HG02759 (cell line): ENCODE results near the gene YARS1.

Experiments
- ATAC-seq: cut with Tn5 transposase; IDR thresholded peaks from one replicate; pipeline ENCODE4 v1.9.1; 2021; ENCODE audit warnings: mild to moderate bottlenecking, moderate library complexity; ENCODE audit not compliant: unreplicated experiment

The YARS1 gene

DNA sequence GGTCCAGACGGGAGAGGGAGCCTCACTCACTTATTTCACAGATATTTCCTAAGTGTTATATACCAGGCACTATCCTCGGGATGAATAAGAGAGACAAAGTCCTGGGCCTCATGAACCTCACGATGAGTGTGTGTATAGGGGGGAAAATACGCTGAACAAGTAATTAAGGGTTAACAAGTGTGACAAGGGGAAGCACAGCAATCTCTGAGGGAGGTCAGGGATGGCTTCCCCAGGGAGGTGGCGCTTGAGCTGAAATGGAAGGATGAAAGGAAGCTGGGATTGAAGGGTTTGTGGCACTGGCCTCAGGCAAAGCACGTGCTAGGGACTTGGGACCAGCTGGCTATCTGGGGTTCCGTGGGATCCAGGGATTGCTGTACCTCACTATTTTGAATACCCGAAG, 68.2 kb downstream of the YARS1 start:
- no peak for ATAC-seq

- ATAC-seq, result no peak
These were observed 68.8 kb downstream of the YARS1 start for GRCh38 chr1:32748348-32748747.

- ATAC-seq, result no peak
These were observed 71.0 kb downstream of the YARS1 start for GRCh38 chr1:32746130-32746529.

- no peak for ATAC-seq
These were observed 73.1 kb downstream of the YARS1 start for GRCh38 chr1:32744071-32744425.

- ATAC-seq, result no peak
These were observed 73.6 kb downstream of the YARS1 start for GRCh38 chr1:32743380-32744070.

DNA sequence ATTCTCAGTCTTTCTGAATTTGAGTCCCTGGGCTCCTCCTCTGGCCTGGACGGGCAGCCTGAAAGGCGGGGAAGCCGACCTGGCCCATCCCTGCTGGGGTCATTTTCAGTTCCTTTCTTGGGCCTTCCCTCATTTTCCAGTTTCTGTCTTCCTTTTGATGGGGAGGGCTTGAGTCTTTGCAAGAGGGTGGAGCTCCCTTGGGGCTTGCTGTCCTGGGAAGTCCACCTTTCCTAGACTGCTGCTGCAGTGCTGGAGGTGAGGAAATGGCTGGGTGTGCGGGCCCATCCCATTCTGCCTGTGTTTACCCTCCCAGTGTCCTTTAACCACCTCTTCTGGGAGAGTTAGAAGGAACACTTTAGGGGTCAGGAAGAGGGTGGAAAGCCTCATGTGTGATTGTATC, 74.2 kb downstream of the YARS1 start:
- no peak for ATAC-seq

- ATAC-seq, result no peak
These were observed 74.8 kb downstream of the YARS1 start for GRCh38 chr1:32742199-32742947.

GRCh38 chr1:32741413-32742198, 75.6 kb downstream of the YARS1 start:
- no peak for ATAC-seq

GRCh38 chr1:32741059-32741412, 76.1 kb downstream of the YARS1 start:
- ATAC-seq, result no peak

- ATAC-seq, result no peak
These were observed 80.1 kb downstream of the YARS1 start for GRCh38 chr1:32736812-32737791.

- no peak for ATAC-seq
These were observed 83.4 kb downstream of the YARS1 start for GRCh38 chr1:32733582-32734321.

DNA sequence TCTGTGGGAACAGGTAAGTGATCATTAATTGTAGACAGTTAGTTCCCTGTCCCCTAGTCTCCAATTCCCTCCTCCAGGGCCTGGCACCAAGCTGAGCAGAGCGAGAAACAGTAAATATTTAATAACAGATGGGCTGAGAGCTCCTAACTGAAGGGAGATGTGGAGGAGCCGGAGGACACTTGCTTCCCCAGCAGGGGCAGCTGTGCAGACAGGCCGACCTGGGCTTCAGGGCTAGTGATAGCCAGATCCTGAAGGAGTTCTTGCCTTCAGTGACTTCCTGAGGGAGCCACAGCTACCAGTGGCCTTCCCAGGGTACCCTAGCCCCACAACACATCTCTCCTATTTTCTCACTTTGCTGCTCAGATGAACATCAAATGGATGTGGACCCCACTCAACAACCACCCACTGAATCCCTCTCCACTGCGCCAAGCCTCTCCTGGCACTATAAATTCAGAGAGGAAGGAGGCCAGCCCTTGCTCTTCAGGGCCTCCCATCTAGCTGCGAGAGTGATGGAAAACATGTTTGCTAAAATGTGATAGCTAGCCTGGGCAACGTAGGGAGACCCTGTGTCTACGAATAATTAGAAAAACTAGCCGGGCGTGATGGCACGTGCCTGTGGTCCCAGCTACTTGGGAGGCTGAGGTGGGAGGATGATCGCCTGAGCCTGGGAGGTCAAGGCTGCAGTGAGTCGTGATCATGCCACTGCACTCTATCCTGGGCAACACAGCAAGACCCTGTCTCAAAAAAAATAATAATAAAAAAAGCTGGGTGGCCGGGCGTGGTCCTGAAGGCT, 87.7 kb downstream of the YARS1 start:
- ATAC-seq, result no peak

DNA sequence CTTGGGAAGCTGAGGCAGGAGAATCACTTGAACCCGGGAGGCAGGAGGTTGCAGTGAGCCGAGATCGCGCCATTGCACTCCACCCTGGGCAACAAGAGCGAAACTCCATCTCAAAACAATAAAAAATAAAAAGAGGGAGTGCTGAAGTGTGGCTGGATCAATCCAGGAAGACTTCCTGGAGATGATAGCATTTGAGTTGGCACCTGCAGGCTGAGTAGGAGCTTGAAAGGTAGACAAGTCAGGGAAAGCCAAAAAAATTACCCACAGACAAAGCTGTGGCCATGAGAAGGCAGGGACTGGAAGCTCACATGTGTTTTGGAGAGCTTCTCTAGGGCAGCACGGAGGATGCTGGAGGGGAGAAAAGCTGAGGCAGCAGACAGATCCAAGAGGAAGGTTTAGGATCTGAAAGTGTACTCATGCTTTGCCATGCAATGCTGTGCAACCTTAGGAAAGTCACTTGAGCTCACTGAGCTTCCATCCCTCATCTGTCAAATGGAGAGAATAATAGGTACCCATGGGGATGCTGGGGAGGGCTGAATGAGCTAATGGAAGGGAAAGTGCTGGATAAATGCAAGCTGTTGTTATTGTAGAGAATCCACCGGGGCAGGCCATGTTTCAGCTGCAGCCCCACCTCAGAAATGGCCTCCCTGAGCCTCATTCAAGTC, 88.6 kb downstream of the YARS1 start:
- ATAC-seq, result no peak

DNA sequence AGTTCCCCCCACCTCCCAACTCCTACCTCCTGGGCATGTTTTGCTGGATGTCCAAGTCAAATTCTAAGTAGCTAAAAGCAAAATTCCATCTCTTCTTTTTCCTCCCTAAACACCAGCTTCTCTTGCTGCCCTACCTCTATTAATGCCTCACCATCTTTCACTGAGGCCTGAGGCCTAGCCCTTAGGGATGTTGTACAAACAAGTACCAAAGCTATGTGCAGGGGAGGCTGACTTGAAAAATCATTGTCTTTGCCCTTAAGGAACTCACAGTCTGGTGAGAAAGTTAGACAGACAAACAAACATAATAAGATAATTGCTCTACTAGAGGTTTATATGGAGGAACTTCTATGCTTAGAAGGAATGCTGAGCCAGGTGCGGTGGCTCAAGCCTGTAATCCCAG, 89.3 kb downstream of the YARS1 start:
- ATAC-seq, result no peak

DNA sequence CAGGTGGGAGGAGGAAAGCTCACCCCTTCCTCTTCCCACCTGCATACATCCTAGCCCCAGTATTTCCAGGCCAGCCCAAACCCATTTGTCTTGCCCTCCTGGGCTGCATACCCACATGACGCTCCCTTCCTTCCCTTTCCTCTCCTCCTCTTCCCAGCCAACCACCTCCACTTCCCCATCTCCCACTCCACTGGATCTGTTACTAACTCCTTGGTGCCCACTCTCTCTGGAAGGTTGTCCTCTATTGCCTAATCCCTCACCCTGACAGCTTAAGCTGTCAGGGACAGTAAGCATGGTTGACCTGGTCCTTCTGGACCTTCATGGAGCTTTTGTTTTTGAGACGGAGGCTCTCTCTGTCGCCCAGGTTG, 91.6 kb downstream of the YARS1 start:
- no peak for ATAC-seq
